Osteoblast (primary cell): Measurements from ENCODE around the gene FBXL5. TPM values are rescaled to one million over a fixed set of nuclear protein-coding genes. Genes with fewer than 3 reads are reported as not detected.

Source experiments
- DNase-seq: peaks from one replicate; pipeline ENCODE4 v3.0.0; 2011; ENCODE audit warnings: low spot score, mixed read lengths; ENCODE audit not compliant: insufficient read length; ENCODE audit errors: missing footprints
- H2AFZ ChIP-seq: 2 replicates; pipeline ENCODE4 v1.6.0; 2011; ENCODE audit warnings: mild to moderate bottlenecking, low read length
- H3K27ac ChIP-seq: 2 replicates; pipeline ENCODE4 v1.5.1; 2011; ENCODE audit warnings: mild to moderate bottlenecking, low read depth, low read length, moderate library complexity
- H3K27me3 ChIP-seq: 2 replicates; pipeline ENCODE4 v1.6.0; 2012; ENCODE audit warnings: mild to moderate bottlenecking, control low read depth, inconsistent platforms, low read length, moderate library complexity; ENCODE audit not compliant: insufficient read depth
- H3K36me3 ChIP-seq: 2 replicates; pipeline ENCODE4 v1.5.1; 2011; ENCODE audit warnings: mild to moderate bottlenecking, low read length, control low read depth, moderate library complexity; ENCODE audit not compliant: insufficient read depth
- H3K4me1 ChIP-seq: 2 replicates; pipeline ENCODE4 v1.5.1; 2011; ENCODE audit warnings: mild to moderate bottlenecking, low read length, control low read depth, moderate library complexity; ENCODE audit not compliant: insufficient read depth
- H3K4me2 ChIP-seq: 2 replicates; pipeline ENCODE4 v1.6.0; 2011; ENCODE audit warnings: mild to moderate bottlenecking, low read length; ENCODE audit not compliant: insufficient read depth
- H3K4me3 ChIP-seq: fragments of 200-600 bp; sonication (generic); 3 replicates; pipeline ENCODE4 v1.5.1; 2012; ENCODE audit warnings: mild to moderate bottlenecking, low read length, inconsistent platforms; ENCODE audit not compliant: insufficient read depth
- H3K79me2 ChIP-seq: 2 replicates; pipeline ENCODE4 v1.6.0; 2012; ENCODE audit warnings: mild to moderate bottlenecking, low read length, control low read depth, inconsistent platforms; ENCODE audit not compliant: insufficient read depth
- H3K9me3 ChIP-seq: 2 replicates; pipeline ENCODE4 v1.5.1; 2011; ENCODE audit warnings: low read depth, low read length, control low read depth
- H4K20me1 ChIP-seq: 2 replicates; pipeline ENCODE4 v1.6.0; 2012; ENCODE audit warnings: mild to moderate bottlenecking, low read length, control low read depth; ENCODE audit not compliant: insufficient read depth
- CTCF ChIP-seq: IDR thresholded peaks from 2 replicates; pipeline ENCODE4 v1.5.1; 2011; ENCODE audit warnings: mild to moderate bottlenecking, low read depth, low read length, moderate library complexity; ENCODE audit errors: extremely low read depth
- total RNA-seq: library from RNA; depleted of rRNA; stranded (reverse); fragments of >200 nt; gene quantifications from 2 replicates; pipeline ENCODE4 v1.2.3, GENCODE V29; 2012

FBXL5 gene
- total RNA-seq, 1 donor: 108 TPM

- no peaks in the 10 kb centered on the region for H3K9me3 ChIP-seq
- no peak overlapping the region for H3K4me3 ChIP-seq
- H3K27ac ChIP-seq: no peak overlapping the region
- H3K79me2 ChIP-seq: peaks cover 14% of the 10 kb centered on the region
- no peaks in the 10 kb centered on the region for H3K36me3 ChIP-seq
- no peak for TF ChIP-seq CTCF
- no peak overlapping the region for H2AFZ ChIP-seq
- no peak overlapping the region for H3K4me2 ChIP-seq
- no peak for DNase-seq
- H3K4me1 ChIP-seq: peaks cover 20% of the 10 kb centered on the region
- H4K20me1 ChIP-seq: no peaks in the 10 kb centered on the region
- no peaks in the 10 kb centered on the region for H3K27me3 ChIP-seq
Measured at GRCh38 chr4:15658781-15659180, 3.6 kb upstream of the FBXL5 start.

- TF ChIP-seq CTCF: no peak
- Histone ChIP-seq H3K4me3 (no peak overlapping the region), H2AFZ (no peak overlapping the region), H3K36me3 (no peaks in the 10 kb centered on the region), H3K4me1 (peaks cover 25% of the 10 kb centered on the region), H4K20me1 (peaks cover 3% of the 10 kb centered on the region), H3K27me3 (no peaks in the 10 kb centered on the region), H3K9me3 (no peaks in the 10 kb centered on the region), H3K27ac (no peak overlapping the region), H3K4me2 (no peak overlapping the region), H3K79me2 (peaks cover 19% of the 10 kb centered on the region)
- DNase-seq: no peak
Measured at GRCh38 chr4:15658136-15658770, 3.1 kb upstream of the FBXL5 start.

- no peak overlapping the region for H3K4me3 ChIP-seq
- H3K4me1 ChIP-seq: peaks cover 31% of the 10 kb centered on the region
- no peak for TF ChIP-seq CTCF
- no peaks in the 10 kb centered on the region for H3K27me3 ChIP-seq
- no peak overlapping the region for H3K4me2 ChIP-seq
- H2AFZ ChIP-seq: no peak overlapping the region
- no peaks in the 10 kb centered on the region for H3K9me3 ChIP-seq
- peaks cover 28% of the 10 kb centered on the region for H3K79me2 ChIP-seq
- H3K27ac ChIP-seq: no peak overlapping the region
- no peaks in the 10 kb centered on the region for H3K36me3 ChIP-seq
- H4K20me1 ChIP-seq: peaks cover 3% of the 10 kb centered on the region
- DNase-seq: no peak
Measured at GRCh38 chr4:15657366-15657765, 2.2 kb upstream of the FBXL5 start.

- DNase-seq: no peak
Measured at GRCh38 chr4:15656038-15656470, 897 bp upstream of the FBXL5 start.

More at GRCh38 chr4:15656038-15656470, 897 bp upstream of the FBXL5 start:
- H2AFZ ChIP-seq: peak overlapping the region; percentile 94
- TF ChIP-seq CTCF: no peak
- peak overlapping the region; percentile 88 for H3K4me2 ChIP-seq
- peaks cover 41% of the 10 kb centered on the region for H3K79me2 ChIP-seq
- no peaks in the 10 kb centered on the region for H3K36me3 ChIP-seq
- peaks cover 44% of the 10 kb centered on the region for H3K4me1 ChIP-seq
- no peaks in the 10 kb centered on the region for H3K9me3 ChIP-seq
- peak overlapping the region; percentile 97 for H3K27ac ChIP-seq
- H4K20me1 ChIP-seq: peaks cover 9% of the 10 kb centered on the region
- no peaks in the 10 kb centered on the region for H3K27me3 ChIP-seq
- peak overlapping the region; percentile 85 for H3K4me3 ChIP-seq
